Suppressor macrophage treated with lipopolysaccharide for 1 hour (primary cell): Measurements from ENCODE around the gene MAML3.
A peak's percentile ranks its signal among the peaks of the same experiment; 100 is the strongest.

ENCODE experiments used
- DNase-seq, 3 donors: peaks; one replicate each; pipeline ENCODE4 v3.0.0-alpha.2; 2020 to 2022

Gene MAML3

DNA sequence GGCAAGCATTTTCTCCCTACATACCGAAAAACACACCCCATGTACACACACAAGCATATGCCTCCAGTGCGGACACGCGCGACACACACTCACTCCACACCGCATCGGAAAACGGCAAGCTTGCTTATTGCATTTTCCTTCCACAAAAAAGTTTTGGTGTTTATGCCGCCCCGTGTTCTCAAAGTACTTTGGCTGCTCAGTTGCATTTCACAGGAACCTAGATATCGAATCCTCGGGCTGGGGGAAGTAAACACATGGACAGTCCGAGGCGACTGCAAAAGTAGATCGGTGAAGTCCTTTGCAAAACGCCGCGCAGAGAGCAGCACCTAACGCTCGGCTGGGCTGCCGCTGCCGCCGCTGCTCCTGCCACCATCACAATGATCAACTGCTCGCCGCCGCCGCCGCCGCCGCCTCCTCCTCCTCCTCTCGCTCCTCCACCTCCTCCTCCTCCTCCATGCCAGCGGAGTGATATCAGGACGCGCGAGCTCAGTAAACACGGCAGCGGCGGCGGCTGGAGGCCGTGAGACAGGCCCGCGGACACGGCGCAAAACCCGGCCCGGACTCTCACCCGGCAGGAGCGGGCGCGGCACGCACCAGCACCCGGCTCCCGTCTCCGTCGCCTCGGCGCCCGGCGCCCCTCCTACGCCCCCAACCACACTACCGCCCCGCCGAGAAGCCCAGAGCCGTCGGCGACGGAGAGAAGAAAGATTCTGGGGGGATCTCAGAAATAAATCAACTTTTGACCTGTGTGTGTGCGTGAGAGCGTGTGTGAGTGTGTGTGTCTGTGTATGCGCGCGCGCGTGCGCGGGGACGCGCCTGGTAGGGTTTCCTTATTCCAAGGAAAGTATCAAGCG lies at the start of gene MAML3:
Gene MAML3 (minus strand): TSS at position 467 of the 854 bp plus-strand sequence. CDS start 857 bp downstream, outside the sequence.
- DNase-seq: peak; percentile 94 to 95 (median 95)

DNA sequence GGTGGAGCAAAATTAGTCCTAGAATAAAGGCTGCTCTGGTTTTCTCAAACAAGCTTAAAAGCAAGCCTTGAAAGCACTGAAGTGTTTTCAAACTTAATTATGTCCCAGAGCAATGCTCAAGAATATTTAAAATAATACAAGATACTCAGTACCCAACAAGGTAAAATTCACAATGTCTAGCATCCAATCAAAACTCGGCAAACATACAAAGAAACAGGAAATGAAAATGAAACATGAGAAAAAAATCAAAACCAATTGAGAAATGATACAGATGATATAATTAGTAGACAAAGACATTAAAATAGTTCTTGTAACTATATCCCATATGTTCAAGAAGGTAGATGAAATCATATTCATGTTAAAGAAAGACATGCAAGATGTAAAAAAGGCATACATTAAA lies 45.0 kb upstream of the MAML3 start:
- DNase-seq: no peak

DNA sequence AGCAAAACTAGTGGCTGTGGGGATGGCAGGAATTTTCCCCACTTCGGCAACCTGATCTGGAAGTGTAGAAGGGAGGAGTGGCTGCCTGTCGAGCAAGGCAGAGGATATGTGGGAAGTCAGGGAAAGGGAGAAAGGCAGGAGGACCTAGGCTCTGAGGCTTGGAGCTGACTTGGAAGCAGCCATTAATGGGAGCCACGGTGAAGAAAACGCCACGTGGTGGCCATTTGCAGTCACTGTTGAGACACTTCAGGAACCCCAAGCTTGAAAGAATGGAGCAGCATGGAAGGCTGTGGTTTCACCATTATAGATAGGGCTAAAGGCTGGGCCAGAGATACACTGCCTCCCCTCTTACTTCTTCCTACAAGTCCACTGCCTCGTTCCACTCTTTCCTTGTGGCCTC lies 41.8 kb upstream of the MAML3 start:
- DNase-seq: no peak

DNA sequence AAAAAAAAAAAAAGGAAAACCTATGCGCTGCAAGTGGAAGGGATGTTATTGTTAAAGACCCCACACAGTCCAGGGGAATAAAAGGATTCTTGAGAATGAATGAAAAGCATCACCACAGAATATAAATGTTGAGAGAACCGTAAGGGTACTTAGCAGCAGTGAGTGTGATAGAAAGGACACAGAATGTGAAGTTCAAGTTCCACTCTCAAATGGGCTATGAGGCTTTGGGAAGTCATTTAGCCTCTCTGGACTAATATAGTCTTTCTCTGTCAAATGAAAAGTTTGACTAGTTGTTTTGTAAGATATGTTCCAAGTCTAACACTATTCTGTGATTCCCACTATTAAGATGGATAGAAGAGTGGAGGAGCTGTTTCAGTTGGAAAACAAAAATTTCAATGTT lies 35.8 kb upstream of the MAML3 start:
- DNase-seq: no peak

DNA sequence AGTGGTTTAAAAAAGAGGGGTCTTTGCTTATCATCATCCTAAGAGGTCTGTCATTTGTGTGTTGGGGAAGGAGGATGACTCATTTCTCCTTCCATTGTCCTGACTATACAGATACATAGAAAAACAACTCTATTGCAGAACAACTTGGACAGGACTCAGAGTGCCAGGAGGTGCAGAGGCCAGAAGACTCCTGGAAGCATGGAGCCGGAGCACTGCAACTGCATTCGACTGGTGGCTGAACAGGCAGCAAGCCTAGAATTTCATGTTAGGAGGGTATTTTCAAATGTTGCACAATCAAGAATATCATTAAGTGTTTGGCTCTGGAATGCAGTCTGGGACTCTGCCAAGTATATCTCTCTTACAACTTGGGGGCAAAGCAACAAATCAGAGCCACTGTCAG lies 35.0 kb upstream of the MAML3 start:
- no peak for DNase-seq

DNA sequence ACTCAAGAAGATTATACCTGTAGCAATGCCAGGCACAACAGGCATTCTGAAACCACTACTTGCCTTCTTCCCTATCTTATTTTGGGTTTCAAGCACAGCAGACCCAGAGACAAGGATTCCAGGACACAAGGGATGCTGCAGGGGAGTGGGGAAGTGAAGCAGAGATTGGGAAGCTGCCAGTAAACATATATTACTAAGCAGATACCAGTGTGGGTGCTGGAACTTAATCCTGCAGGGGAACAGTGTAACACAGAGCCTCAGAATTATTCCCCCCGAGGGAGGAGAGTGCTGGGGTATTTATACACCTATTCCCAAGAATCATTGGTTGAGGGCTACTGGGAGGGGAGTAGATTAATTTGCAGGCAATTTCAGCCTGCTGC lies 33.3 kb upstream of the MAML3 start:
- no peak for DNase-seq

DNA sequence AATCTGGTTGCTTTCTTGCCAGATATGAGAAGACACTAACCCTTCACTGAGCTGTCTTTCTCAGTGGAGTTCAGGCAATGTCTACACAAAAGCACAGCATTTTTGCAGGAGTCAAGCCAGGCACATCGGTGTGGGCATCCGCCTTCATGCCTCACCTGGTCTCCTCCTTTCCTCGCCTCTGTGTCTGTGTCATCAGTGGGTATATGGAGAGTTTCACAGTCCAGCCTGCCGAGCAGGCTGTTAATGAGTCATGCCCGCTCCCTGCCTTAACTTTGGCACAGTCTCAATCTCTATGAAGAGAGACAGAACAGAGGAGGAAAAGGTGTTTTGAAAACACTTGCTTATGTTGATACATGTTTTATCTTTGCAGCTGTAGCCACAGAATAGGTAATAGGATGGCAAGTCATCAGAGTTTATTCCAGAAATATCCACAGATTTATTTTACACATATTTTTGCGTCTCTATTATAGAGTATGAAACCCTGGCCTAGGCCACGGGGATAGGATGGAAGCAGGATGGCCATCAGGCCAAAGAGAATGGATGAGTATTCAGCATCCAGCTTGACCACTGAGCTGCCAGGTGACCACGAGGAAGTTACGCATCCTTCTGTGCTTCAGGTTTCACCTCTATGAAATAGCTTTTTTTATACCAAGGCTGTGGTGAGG lies 32.8 kb upstream of the MAML3 start:
- DNase-seq: no peak

DNA sequence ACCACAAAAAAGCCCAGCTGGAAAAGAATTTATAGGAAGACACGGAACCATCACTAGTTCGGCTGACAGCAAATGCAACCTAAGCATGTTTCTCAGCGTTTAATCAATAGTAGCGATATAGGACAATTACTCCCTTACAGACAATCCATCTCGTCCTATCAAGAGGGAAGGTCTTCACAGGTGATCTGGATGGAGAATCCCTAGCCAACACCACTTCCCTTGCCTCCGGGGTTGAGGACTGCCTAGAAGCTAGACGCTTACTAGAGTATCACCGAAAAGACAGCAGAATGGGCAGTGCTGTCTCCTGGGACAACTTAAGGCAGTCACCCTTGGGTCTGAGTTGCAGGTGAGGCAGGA lies 32.1 kb upstream of the MAML3 start:
- no peak for DNase-seq

DNA sequence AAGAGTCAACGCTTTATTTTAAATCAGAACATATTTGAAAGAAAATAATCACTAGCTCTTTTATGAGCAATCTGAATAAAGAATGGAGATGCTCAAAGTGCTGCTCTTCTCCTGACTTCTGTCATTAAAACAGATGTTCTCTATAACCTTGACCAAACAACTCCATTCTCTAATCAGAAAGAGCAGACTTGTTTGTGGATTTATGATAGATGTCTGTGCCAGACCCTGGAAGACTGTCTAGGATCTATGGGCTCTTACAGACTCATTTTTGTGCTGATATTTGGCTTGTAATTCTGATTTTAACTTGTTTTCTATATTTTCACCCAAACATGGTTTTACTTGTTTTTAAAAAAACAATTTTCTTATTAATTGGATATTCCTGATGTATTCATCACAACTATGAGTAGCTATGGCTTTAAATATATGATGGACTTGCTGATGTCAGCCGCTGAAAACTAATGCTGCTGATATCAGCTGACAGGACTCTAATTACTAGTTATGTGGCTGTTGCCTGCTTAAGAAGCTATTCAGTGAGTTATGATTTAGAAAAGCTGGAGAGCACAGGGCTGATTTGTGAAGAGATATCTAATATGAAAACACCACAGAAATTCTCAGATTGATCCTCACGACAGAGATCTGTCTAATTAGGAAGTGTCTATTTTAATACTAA lies 31.6 kb upstream of the MAML3 start:
- DNase-seq: no peak

DNA sequence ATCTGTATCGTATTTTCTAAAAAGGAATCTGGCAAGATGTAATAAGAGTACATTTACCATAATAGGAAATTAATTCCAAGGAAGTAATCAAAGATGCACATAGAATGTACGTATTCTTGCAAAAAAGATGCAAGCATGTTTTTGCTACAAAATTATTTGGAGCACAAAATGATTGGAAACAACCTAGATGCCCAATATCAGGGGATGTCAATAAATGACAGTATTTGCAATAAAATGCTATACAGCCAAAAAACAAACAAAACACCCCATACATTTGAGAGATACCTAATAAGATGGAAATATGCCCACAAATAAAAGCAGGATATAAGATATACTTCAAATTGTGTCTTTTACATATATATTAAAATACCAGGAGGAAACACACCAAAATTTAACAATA lies 29.3 kb upstream of the MAML3 start:
- DNase-seq: no peak

DNA sequence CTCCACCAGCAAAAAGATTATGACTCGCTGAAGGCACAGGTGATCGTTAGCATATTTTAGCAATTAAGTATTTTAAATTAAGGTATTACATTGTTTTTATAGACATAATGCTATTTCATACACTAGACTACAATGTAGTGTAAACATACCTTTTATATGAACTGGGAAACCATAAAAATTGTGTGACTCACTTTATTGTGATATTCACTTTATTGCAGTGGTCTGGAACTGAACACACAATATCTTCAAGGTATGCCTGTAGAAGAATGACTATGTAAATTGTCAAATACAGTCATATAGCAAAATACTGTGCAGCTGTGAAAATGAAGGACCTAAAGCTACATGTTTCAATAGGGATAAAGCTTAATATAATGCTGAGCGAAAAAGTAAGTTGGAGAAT lies 26.6 kb upstream of the MAML3 start:
- no peak for DNase-seq

DNA sequence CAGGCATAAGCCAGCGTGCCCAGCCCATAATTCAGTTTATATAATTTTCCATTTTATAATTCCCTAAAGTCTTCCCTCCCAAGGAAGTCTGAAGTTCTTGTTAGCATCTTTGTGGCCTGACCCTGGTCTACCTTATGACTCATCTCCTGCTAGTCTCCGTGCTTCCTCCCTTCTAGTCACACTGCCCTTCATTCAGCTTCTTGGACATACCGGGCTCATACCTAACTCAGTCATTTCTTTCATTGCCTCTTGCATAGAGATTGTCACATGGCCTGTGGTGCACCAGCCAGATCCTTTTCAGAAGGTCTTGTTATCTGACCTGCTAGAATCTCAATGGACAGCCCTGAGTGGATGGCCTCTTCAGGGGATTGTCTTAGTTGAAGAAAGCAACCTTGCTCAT lies 22.8 kb upstream of the MAML3 start:
- no peak for DNase-seq

DNA sequence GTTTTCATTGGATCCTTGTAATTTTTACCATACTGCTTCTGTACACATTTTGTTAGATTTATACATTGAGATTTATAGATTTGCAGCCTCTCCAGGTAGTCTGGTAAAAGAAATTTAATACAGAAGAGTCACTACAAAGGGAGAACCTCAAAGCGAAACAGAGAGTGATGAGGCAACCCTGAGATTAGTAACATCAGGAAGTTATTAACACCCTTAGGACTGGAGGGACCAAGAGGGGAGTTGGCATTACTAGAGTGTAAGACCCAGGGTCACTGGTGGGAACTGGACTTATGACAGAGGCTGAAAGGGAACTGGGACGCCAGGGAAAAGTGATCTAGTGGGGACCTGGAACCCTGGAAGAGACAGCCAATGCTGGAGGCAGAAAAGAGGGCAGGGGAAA lies 20.6 kb upstream of the MAML3 start:
- peak; percentile 62 to 73 (median 70) for DNase-seq

DNA sequence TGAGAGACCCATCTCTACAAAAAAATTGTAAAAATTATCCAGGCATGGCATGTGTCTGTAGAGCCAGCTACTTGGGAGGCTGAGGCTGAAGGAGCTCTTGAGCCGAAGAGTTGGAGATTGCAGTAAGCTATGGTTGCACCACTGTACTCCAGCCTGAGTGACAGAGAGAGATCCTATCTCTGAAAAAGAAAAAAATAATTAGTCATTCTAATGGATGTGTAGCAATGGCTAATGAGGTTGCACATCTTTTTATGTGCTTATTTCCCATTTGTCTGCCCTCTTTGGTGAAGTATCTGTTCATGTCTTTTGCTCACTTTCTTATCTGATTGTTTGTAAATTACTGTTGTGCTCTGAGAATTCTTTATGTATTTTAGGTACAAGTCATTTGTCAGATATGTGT lies 19.0 kb upstream of the MAML3 start:
- no peak for DNase-seq

DNA sequence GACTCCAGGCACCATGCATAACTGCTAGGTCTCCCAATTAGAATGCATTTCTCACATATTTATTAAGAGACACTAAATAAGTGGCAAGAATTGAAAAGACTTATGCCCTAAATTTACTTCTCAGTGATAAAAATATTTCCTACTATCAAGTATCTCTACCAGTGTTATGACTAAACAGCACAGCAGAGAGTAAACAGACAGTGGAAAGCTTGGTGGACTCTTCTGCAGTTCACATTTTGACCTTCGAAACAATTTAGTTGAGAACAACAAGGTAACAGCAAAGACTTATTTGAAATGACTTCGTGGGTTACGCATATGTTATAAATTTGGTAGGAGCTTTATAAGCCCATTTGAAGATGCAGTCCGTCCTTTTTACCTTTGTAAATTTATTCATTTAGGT lies 16.3 kb upstream of the MAML3 start:
- no peak for DNase-seq

DNA sequence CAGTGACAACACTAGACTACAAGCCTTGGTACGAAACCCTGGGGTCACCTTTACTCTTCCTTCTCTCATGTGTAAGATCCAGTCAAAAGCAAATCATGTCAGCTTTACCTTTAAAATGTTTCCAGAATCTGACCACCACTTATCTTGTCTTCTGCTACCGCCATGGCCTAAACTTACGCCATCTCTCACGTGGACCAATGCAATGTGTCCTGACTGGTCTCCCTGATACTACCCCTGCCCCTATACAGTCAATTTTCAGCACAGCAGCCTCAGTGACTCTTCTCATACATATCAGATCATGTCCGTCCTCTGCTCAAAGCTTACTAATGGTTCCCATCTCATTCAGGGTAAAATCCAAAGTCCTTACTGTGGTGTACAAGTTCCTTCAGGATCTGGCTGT lies 15.0 kb upstream of the MAML3 start:
- DNase-seq: no peak

DNA sequence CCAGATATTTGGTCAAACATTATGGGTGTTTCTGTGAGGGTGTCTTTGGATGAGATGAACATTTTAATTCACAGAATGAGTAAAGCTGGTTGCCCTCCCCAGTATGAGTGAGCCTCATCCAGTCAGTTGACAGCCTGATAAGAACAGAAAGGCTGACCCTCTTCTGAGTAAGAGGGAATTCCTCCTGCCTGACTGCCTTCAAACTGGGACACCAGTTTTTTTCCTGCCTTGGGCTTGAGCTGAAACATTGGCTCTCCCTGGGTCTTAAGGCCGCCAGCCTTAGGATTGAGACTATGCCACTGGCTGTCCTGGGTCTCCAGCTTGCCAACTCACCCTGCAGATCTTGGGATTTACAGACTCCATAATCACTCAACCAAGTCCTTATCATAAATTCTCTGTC lies 14.5 kb upstream of the MAML3 start:
- DNase-seq: no peak

DNA sequence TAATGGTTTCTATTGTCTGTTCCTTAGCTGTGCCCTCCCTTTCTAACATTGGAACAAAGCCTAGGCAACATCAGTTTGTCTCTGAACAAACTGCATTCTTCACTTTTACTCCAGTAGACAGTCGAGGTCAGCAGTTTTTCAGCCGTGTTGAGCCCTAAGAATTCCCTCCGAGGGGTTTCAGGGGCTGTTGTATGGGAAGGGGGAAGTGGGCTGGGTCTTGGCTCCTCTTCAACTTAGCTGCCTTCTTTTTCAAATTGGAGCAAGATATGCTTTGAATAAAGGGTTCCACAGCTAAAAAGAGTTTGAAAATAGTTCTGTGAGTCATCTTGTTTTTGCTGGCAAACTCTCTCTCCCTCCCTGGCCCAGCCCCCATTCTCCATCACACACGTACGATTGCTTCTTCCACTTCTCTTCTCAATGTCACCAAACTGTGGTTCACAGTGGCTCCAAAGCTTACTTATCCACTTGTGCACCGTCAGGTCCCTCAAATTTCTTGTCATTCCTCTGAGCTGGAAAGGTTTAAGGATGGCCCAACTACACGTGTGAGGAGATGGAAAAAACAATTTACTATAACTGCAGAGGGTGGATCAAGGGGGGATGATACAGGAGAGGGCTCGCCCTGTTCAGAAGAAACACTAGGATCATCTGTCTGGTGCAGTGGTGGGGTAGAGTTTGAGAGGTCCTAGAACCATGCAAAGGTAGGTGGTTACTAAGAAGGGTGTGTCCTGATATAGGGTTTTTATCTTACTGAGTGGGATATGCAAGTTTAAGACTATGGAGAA lies 9.2 kb upstream of the MAML3 start:
- peak in 1 of 3 donors; percentile 9 for DNase-seq

DNA sequence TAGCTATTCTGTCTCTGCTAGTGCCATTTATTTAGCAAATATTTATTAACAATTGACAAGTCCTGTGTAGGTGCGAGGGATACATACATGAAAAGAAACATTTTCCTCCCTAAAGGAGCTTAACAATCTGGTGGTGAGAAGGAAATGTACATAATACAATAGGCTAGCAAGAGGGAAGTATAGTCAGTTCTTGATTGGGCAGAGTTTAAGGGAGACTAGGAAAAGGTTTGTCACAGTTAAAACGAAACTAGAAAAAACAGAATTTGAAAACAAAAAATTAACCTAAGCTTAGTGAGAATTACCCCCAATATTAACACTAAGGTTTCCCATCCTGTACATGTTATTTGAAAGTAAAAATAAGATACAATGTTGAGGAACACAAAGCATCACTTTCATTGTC lies 8.6 kb upstream of the MAML3 start:
- DNase-seq: peak in 1 of 3 donors; percentile 31

DNA sequence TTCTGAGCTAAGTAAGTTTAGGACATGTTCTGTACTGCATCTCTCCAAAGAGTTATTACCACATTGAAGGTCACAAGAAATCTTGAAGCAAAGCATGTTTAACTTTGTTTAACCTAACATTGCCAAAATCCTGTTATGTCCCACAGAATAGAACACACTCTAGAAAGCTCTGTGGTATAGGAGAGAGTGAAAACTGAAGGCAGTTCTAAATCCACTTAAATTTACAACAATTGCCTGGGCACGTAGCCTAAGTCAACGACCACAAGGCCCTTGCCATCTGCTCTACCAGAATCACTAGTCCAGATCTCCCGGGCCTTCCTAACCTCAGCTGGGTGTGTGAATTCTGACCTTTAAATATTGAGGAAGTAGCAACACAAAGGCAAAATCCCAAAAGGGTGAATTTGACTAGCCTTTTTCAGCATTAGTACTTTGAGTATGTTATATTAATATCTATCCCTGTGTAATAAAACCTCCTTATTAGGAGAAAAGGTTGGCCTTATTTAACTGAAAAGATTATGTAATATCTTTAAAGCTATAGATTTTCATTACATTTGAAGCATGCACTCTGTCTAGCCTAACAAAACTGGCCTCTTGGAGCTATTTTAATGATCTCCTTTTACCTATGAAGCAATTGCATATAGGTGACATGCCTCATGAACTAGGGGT lies 4.5 kb upstream of the MAML3 start:
- peak; percentile 35 to 61 (median 61) for DNase-seq

DNA sequence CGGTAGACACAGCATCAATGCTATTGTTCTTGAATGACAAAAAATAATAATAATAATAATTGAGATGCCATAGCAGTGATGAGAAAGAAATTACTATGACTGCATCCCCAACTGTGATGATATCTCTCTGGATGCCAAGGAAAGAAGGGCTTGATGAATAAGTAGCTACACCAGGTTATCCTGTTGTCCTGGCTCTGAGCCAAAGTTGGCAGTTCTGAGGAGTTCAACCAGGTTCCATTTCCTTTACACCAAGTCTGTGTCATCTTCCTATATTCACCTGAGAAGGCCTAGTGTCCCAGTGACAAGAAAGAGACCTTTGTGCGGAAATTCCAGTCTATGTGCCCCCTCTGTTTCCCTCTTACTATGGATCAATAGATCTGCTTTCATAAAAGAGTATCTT lies 3.4 kb upstream of the MAML3 start:
- no peak for DNase-seq

DNA sequence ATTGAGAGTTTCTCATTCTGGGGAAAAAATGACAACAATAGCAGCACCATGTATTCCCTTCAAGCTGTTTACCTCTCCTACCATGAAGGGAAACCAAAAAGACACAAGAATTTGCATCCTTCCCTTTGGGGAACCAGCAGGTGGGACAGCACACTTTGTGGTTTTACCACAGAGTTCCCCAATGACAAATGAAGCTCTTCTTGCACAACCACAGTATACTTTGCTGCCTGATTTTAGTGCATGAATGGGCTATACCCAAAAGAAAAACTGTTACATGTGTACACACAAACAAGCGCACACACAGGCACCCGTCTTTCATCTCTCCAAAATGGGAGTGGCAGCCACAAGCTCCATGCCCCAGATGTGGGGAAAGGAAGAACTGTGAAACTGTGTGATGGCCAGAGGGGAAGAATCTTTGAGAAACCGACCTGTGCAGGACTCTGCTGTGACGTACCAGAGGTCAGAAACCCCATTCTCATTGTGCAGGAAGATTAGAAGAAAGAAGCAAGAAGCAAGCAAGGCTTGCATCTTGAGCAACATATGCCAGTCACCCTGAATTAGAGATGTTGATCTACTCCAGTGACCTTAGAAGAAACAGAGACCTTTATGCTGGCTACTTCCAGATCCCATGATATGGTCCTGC lies 2.7 kb upstream of the MAML3 start:
- peak; percentile 44 to 73 (median 57) for DNase-seq
